OCI-LY7 (cell line): ENCODE results near the gene PTHLH.

Source experiments
- EZH2phosphoT487 ChIP-seq: fragments of 200-600 bp; sonication (generic); IDR thresholded peaks from 2 replicates; pipeline ENCODE4 v1.6.1; 2018; ENCODE audit warnings: low read depth, borderline replicate concordance, mild to moderate bottlenecking, mixed run types, antibody characterized with exemption, low read length, moderate library complexity, mixed read lengths
- TF ChIP-seq, protein P1 (sequence below): fragments of 200-600 bp; sonication (generic); conservative IDR thresholded peaks from 2 replicates; pipeline ENCODE4 v1.5.1; 2014; ENCODE audit warnings: mild to moderate bottlenecking, antibody characterized with exemption, low read length, moderate library complexity, mixed read lengths

DNA sequence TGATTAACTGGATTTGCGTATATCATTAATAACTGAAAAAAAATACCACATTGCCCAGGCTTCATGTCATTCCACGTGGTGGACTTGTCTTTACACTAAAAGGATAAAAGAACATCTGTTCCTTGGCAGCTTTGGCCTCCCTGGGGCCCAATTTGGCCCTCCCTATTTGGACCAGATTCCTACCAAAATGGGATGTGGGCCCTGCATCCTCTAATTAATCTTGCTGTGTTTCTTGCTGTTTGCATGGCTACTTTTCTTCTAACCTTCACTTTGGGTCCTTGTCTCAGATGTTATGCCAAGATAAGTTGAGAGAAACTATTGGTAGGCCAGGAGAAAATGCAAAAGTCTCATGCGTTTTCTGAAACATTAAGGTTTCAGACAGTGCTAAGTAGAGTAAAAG lies 57.5 kb downstream of the PTHLH start:
- TF ChIP-seq, protein P1, sequence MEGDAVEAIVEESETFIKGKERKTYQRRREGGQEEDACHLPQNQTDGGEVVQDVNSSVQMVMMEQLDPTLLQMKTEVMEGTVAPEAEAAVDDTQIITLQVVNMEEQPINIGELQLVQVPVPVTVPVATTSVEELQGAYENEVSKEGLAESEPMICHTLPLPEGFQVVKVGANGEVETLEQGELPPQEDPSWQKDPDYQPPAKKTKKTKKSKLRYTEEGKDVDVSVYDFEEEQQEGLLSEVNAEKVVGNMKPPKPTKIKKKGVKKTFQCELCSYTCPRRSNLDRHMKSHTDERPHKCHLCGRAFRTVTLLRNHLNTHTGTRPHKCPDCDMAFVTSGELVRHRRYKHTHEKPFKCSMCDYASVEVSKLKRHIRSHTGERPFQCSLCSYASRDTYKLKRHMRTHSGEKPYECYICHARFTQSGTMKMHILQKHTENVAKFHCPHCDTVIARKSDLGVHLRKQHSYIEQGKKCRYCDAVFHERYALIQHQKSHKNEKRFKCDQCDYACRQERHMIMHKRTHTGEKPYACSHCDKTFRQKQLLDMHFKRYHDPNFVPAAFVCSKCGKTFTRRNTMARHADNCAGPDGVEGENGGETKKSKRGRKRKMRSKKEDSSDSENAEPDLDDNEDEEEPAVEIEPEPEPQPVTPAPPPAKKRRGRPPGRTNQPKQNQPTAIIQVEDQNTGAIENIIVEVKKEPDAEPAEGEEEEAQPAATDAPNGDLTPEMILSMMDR, result no peak
- no peak for TF ChIP-seq EZH2phosphoT487
